H1 (cell line): ENCODE data around the gene DRC1. TPM values are rescaled to one million over a fixed set of nuclear protein-coding genes. Genes with fewer than 3 reads are reported as not detected.

Experiments
- CTCF ChIA-PET: fragments of 300-600 bp; sonication (Branson Sonifier 250); formaldehyde crosslinking; loops from one replicate; lab custom pipeline; 2021; ENCODE audit not compliant: partially characterized antibody; lab: Charles Lee
- POLR2A ChIA-PET: fragments of 300-600 bp; sonication (Branson Sonifier 250); formaldehyde crosslinking; loops from one replicate; lab custom pipeline; 2021; ENCODE audit warnings: inconsistent platforms; ENCODE audit not compliant: partially characterized antibody; lab: Charles Lee
- DNase-seq, 2 experiments: peaks; one replicate each; pipeline versions ENCODE4 v3.0.0 to v3.0.0-alpha.2; 2010 to 2022; ENCODE audit warnings: low spot score in 2 of 2, low read depth in 1 of 2, mixed read lengths in 1 of 2
- FAIRE-seq: peaks from 2 replicates; lab custom pipeline; 2011; peaks lifted over from hg19 to GRCh38; lab: Jason Lieb, UNC
- H2AFZ ChIP-seq: 2 replicates; pipeline ENCODE4 v1.8.1; 2012; ENCODE audit warnings: low read length, inconsistent platforms
- H2AK5ac ChIP-seq: 2 replicates; pipeline ENCODE4 v1.6.1; 2013; ENCODE audit warnings: low read depth, low read length
- H2BK120ac ChIP-seq: replicated peaks from 2 replicates; pipeline ENCODE3; 2013; ENCODE audit warnings: low read depth, low read length, inconsistent platforms
- H2BK12ac ChIP-seq: 2 replicates; pipeline ENCODE4 v1.6.1; 2013; ENCODE audit warnings: low read depth, low read length
- H2BK15ac ChIP-seq: 2 replicates; pipeline ENCODE4 v1.6.1; 2013; ENCODE audit warnings: low read length
- H2BK20ac ChIP-seq: 2 replicates; pipeline ENCODE4 v1.6.1; 2013; ENCODE audit warnings: low read length
- H2BK5ac ChIP-seq: 2 replicates; pipeline ENCODE4 v1.6.1; 2013; ENCODE audit warnings: low read depth, low read length
- H3K14ac ChIP-seq: 2 replicates; pipeline ENCODE4 v1.6.1; 2013; ENCODE audit warnings: inconsistent platforms; ENCODE audit not compliant: insufficient read length
- H3K18ac ChIP-seq: 2 replicates; pipeline ENCODE4 v1.6.1; 2013; ENCODE audit warnings: low read length; ENCODE audit errors: extremely low read depth
- H3K23ac ChIP-seq: 2 replicates; pipeline ENCODE4 v1.6.1; 2013; ENCODE audit warnings: inconsistent platforms; ENCODE audit not compliant: insufficient read length
- H3K23me2 ChIP-seq: 2 replicates; pipeline ENCODE4 v1.6.1; 2013; ENCODE audit warnings: low read depth, low read length
- H3K27ac ChIP-seq: 2 replicates; pipeline ENCODE4 v1.6.1; 2011; ENCODE audit warnings: low read depth, low read length, inconsistent platforms
- H3K27me3 ChIP-seq, 4 experiments: replicated peaks in 1 of 4; 1 replicate in 1 of 4; 2 replicates in 3 of 4; pipeline versions ENCODE4 v1.6.1 to v1.8.1; 2011 to 2013; ENCODE audit warnings: low read length in 3 of 4, mild to moderate bottlenecking in 3 of 4, inconsistent platforms in 2 of 4, mixed read lengths in 2 of 4, moderate library complexity in 1 of 4; ENCODE audit not compliant: control insufficient read depth in 3 of 4, insufficient read depth in 3 of 4; ENCODE audit errors: extremely low read depth in 1 of 4
- H3K36me3 ChIP-seq, 4 experiments: 2 replicates each; pipeline versions ENCODE4 v1.6.1 to v1.8.1; 2011 to 2013; ENCODE audit warnings: mild to moderate bottlenecking in 4 of 4, low read length in 3 of 4, moderate library complexity in 2 of 4, control low read depth in 1 of 4, inconsistent platforms in 1 of 4; ENCODE audit not compliant: insufficient read depth in 4 of 4, control insufficient read depth in 2 of 4
- H3K4ac ChIP-seq: replicated peaks from 2 replicates; pipeline ENCODE3; 2013; ENCODE audit warnings: low read length, low read depth, mixed read lengths, inconsistent platforms; ENCODE audit not compliant: insufficient read length
- H3K4me1 ChIP-seq, 4 experiments: replicated peaks in 1 of 4; 1 replicate in 1 of 4; 2 replicates in 3 of 4; pipeline versions ENCODE4 v1.6.1 to v1.8.1; 2011 to 2013; ENCODE audit warnings: low read length in 3 of 4, inconsistent platforms in 2 of 4, mixed read lengths in 1 of 4; ENCODE audit not compliant: insufficient read depth in 4 of 4, control insufficient read depth in 3 of 4
- H3K4me2 ChIP-seq, 2 experiments: 2 replicates each; pipeline versions ENCODE4 v1.6.1 to v1.8.1; 2011 to 2013; ENCODE audit warnings: low read depth in 2 of 2, low read length in 2 of 2, control low read depth in 1 of 2, inconsistent platforms in 1 of 2, mild to moderate bottlenecking in 1 of 2; ENCODE audit not compliant: insufficient read depth in 1 of 2
- H3K4me3 ChIP-seq, 4 experiments: fragments of 200-600, 300-600 bp in 1 of 4; sonication (generic), shearing (Covaris generic), sonication (Bioruptor Twin) in 1 of 4; 2 replicates each; pipeline versions ENCODE4 v1.5.1 to v1.8.1; 2011 to 2016; ENCODE audit warnings: low read length in 4 of 4, low read depth in 3 of 4, control low read depth in 2 of 4, inconsistent platforms in 2 of 4, mild to moderate bottlenecking in 2 of 4, mixed read lengths in 1 of 4, moderate library complexity in 1 of 4; ENCODE audit not compliant: insufficient read depth in 2 of 4; ENCODE audit errors: extremely low read depth in 1 of 4
- H3K56ac ChIP-seq: replicated peaks from 2 replicates; pipeline ENCODE3; 2013; ENCODE audit warnings: low read depth, mild to moderate bottlenecking, mixed read lengths, low read length, inconsistent platforms; ENCODE audit not compliant: insufficient read length
- H3K79me1 ChIP-seq: 2 replicates; pipeline ENCODE4 v1.6.1; 2013; ENCODE audit warnings: low read depth, low read length, control low read depth
- H3K79me2 ChIP-seq, 2 experiments: 2 replicates each; pipeline versions ENCODE4 v1.6.1 to v1.8.1; 2012 to 2013; ENCODE audit warnings: low read length in 2 of 2, mild to moderate bottlenecking in 2 of 2, inconsistent platforms in 1 of 2; ENCODE audit not compliant: insufficient read depth in 2 of 2, control insufficient read depth in 1 of 2
- H3K9ac ChIP-seq, 4 experiments: replicated peaks in 1 of 4; 1 replicate in 1 of 4; 2 replicates in 3 of 4; pipeline versions ENCODE4 v1.6.1 to v1.8.1; 2011 to 2013; ENCODE audit warnings: low read depth in 3 of 4, low read length in 3 of 4, control low read depth in 2 of 4, mild to moderate bottlenecking in 2 of 4, moderate library complexity in 2 of 4, inconsistent platforms in 1 of 4; ENCODE audit errors: extremely low read depth in 1 of 4
- H3K9me3 ChIP-seq, 2 experiments: 2 replicates each; pipeline versions ENCODE4 v1.6.1 to v1.8.1; 2012 to 2013; ENCODE audit warnings: mild to moderate bottlenecking in 2 of 2, moderate library complexity in 2 of 2, control low read depth in 1 of 2, inconsistent platforms in 1 of 2, low read depth in 1 of 2, low read length in 1 of 2, mixed read lengths in 1 of 2; ENCODE audit not compliant: insufficient read depth in 2 of 2
- H4K20me1 ChIP-seq, 2 experiments: replicated peaks in 1 of 2; 2 replicates each; pipeline versions ENCODE3 to v1.8.1; 2011 to 2013; ENCODE audit warnings: inconsistent platforms in 2 of 2, low read length in 2 of 2, mild to moderate bottlenecking in 1 of 2; ENCODE audit not compliant: insufficient read depth in 2 of 2, control insufficient read depth in 1 of 2
- H4K5ac ChIP-seq: 2 replicates; pipeline ENCODE4 v1.6.1; 2013; ENCODE audit warnings: low read length, low read depth, mixed read lengths, inconsistent platforms; ENCODE audit not compliant: insufficient read length
- H4K8ac ChIP-seq: 2 replicates; pipeline ENCODE4 v1.8.0; 2013; ENCODE audit warnings: mild to moderate bottlenecking, moderate library complexity, low read length, inconsistent platforms; ENCODE audit not compliant: insufficient read depth; ENCODE audit errors: extremely low read depth
- H4K91ac ChIP-seq: replicated peaks from 2 replicates; pipeline ENCODE3; 2013; ENCODE audit warnings: low read length, mixed read lengths, inconsistent platforms; ENCODE audit not compliant: insufficient read length
- CEBPB ChIP-seq: IDR thresholded peaks from 2 replicates; pipeline ENCODE4 v1.6.1; 2012; ENCODE audit warnings: low read depth, low read length
- EZH2 ChIP-seq: fragments of 200-600 bp; sonication (generic); IDR thresholded peaks from 2 replicates; pipeline ENCODE4 v1.7.1; 2012; ENCODE audit warnings: low read depth, mild to moderate bottlenecking, moderate library complexity, low read length, inconsistent platforms; ENCODE audit not compliant: severe bottlenecking
- GTF2F1 ChIP-seq: IDR thresholded peaks from 2 replicates; pipeline ENCODE4 v1.6.1; 2012; ENCODE audit warnings: low read depth, low read length, improper control_type of control experiment, borderline replicate concordance
- POLR2A ChIP-seq, 2 experiments: IDR thresholded peaks; 1 replicate in 1 of 2; 2 replicates in 1 of 2; pipeline ENCODE4 v1.6.1; 2011; ENCODE audit warnings: low read depth in 2 of 2, low read length in 2 of 2, mild to moderate bottlenecking in 2 of 2; ENCODE audit errors: control extremely low read depth in 1 of 2
- RBBP5 ChIP-seq: IDR thresholded peaks from 2 replicates; pipeline ENCODE4 v1.7.1; 2012; ENCODE audit warnings: low read depth, mild to moderate bottlenecking, inconsistent platforms, low read length, moderate library complexity, borderline replicate concordance
- RNF2 ChIP-seq: fragments of 200-900, 300-1000 bp; sonication (generic); IDR thresholded peaks from 2 replicates; pipeline ENCODE4 v1.7.1; 2016; ENCODE audit warnings: borderline replicate concordance, low read depth, mild to moderate bottlenecking, antibody characterized with exemption, low read length; ENCODE audit not compliant: poor library complexity, severe bottlenecking; ENCODE audit errors: missing control alignments
- SIN3A ChIP-seq, 2 experiments: IDR thresholded peaks in 1 of 2; conservative IDR thresholded peaks in 1 of 2; 2 replicates each; pipeline ENCODE4 v1.6.1; 2011 to 2012; ENCODE audit warnings: low read length in 2 of 2, improper control_type of control experiment in 1 of 2, low read depth in 1 of 2, mild to moderate bottlenecking in 1 of 2
- SP1 ChIP-seq: IDR thresholded peaks from 2 replicates; pipeline ENCODE4 v1.6.1; 2011; ENCODE audit warnings: low read depth, low read length
- YY1 ChIP-seq: IDR thresholded peaks from 2 replicates; pipeline ENCODE4 v1.6.1; 2011; ENCODE audit warnings: low read depth, mild to moderate bottlenecking, low read length
- WGBS, 2 experiments: shearing (Covaris generic) in 1 of 2; methylation state at CpG; one replicate each; pipeline versions ENCODE4 v1.1.6 to v1.1.7; 2013 to 2015; ENCODE audit warnings: low lambda C conversion rate in 2 of 2, mixed read lengths in 2 of 2, inconsistent platforms in 1 of 2, low coverage in 1 of 2, missing lambda C conversion rate in 1 of 2; ENCODE audit not compliant: insufficient replicate concordance in 2 of 2, insufficient coverage in 1 of 2, insufficient read length in 1 of 2; ENCODE audit errors: extremely low coverage in 1 of 2, missing lambda C conversion rate in 1 of 2; 5-methylcytosine and 5-hydroxymethylcytosine counted together
- polyA plus RNA-seq, 7 experiments: library from polyadenylated mRNA; depleted of rRNA in 3 of 7; stranded (reverse) in 5 of 7; unstranded in 2 of 7; fragments of >200 nt in 5 of 7; fragments of 200-250 nt in 2 of 7; gene quantifications; 1 replicate in 5 of 7; 2 replicates in 1 of 7; 4 replicates in 1 of 7; pipeline versions ENCODE4 v1.2.1 to v1.2.3, GENCODE V29; 2011 to 2013; ENCODE audit warnings: missing spikeins in 2 of 7, mixed read lengths in 2 of 7
- total RNA-seq: library from RNA; stranded (reverse); fragmentation: NEBNext Ultra II Directional; extraction: Animal tissue kit (Norgen Biotek cat#: 25700); gene quantifications from 2 replicates; pipeline ENCODE4 v1.2.1, GENCODE V29; 2021
- TF ChIP-seq, protein P1 (sequence below): IDR thresholded peaks from 2 replicates; pipeline ENCODE4 v1.6.1; 2011; ENCODE audit warnings: low read length, improper control_type of control experiment

DRC1 gene
- total and polyA plus RNA-seq, 2 of the 8 experiments (the other 6 are each of a cell fraction or from before 2014, with no cell fraction given): 0.08 TPM; not detected in 1

DNA sequence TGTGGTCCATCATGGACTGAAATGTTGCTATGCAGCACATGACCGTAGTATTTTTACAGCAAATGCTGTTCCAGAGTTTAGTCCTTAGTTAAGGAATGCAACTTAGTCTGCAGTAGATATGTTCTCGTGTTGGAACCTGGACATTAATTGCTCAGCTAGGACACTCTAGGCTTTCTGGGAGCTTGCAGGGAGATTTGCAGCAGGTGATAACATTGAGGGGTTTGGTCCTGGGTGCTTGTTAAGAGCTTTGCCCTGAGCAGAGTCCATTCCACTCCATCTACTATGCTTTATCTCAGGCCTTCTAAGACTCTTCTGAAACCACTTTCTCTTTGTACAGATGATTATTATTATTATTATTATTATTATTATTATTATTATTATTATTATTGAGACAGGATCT is 27.1 kb downstream of the DRC1 start:
- Histone ChIP-seq H3K56ac (no peak overlapping the region), H4K8ac (no peak overlapping the region), H3K9me3 (no peaks in the 10 kb centered on the region), H2BK15ac (no peak overlapping the region), H2BK12ac (no peak overlapping the region), H3K9ac (no peak overlapping the region), H4K5ac (no peak overlapping the region), H4K91ac (no peak overlapping the region), H3K14ac (no peak overlapping the region), H3K79me1 (no peaks in the 10 kb centered on the region), H3K23me2 (no peaks in the 10 kb centered on the region), H3K4me3 (no peak overlapping the region), H3K4me2 (no peak overlapping the region), H3K4ac (no peak overlapping the region), H2BK5ac (no peak overlapping the region), H2BK20ac (no peak overlapping the region), H3K27me3 (no peaks in the 10 kb centered on the region; a peak in 1 of 7 replicates), H3K4me1 (0 out of 7 replicates have a peak, but pooled peaks cover 0 to under 1% (median 0%) of the 10 kb centered on the region in 4 experiments), H4K20me1 (no peaks in the 10 kb centered on the region), H3K23ac (no peak overlapping the region), H2AFZ (no peak overlapping the region), H2AK5ac (no peak overlapping the region), H3K36me3 (no peaks in the 10 kb centered on the region), H2BK120ac (no peak overlapping the region), H3K79me2 (no peaks in the 10 kb centered on the region), H3K27ac (no peak overlapping the region), H3K18ac (no peak overlapping the region)
- ChIA-PET POLR2A (no interaction called here), CTCF (interaction anchor here (0.7 to 1.0 kb wide), 3 partner anchors 26 to 82 kb away, joined by 3 to 4 read pairs (median 4); no protein-coding TSS in a partner anchor)
- DNase-seq: no peak
- TF ChIP-seq SIN3A (conservative IDR thresholded peaks at IDR 0.05 in 1 of 2, IDR thresholded peaks at IDR 0.05 in 1 of 2; ENCODE audit: low read depth in 1 of 2, low read length in 2 of 2): no peak
- TF ChIP-seq RNF2: no peak
- no peak for TF ChIP-seq POLR2A (IDR thresholded peaks at IDR 0.05; ENCODE audit: control extremely low read depth in 1 of 2, low read depth in 2 of 2, low read length in 2 of 2)
- TF ChIP-seq, protein P1, sequence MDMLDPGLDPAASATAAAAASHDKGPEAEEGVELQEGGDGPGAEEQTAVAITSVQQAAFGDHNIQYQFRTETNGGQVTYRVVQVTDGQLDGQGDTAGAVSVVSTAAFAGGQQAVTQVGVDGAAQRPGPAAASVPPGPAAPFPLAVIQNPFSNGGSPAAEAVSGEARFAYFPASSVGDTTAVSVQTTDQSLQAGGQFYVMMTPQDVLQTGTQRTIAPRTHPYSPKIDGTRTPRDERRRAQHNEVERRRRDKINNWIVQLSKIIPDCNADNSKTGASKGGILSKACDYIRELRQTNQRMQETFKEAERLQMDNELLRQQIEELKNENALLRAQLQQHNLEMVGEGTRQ: no peak
- TF ChIP-seq GTF2F1: no peak
- no peak for TF ChIP-seq RBBP5
- TF ChIP-seq EZH2: no peak
- TF ChIP-seq CEBPB: no peak
- TF ChIP-seq SP1: no peak
- no peak for TF ChIP-seq YY1
- FAIRE-seq: no peak
- WGBS, 2 experiments: 90% methylated on average over 2 of the region's 2 CpGs; no CpG with 5 or more reads in 1 of the 2 experiments
